ENCODE data around the gene AQP6.

GRCh38 chr12:49925433-49926204, 47.1 kb upstream of the AQP6 start:
- TF ChIP-seq GATA3 (IDR thresholded peaks at IDR 0.05; ENCODE audit: low read depth, low read length): no peak
- no peak for TF ChIP-seq GATA2 (IDR thresholded peaks at IDR 0.05; ENCODE audit: low read depth, low read length)

Measured in SH-SY5Y (cell line).